Neural progenitor cell (in vitro differentiated cells): ENCODE data around the gene ATAD3B.
"Not testable (repeated sequence)": the region's sequence is repeated elsewhere in the genome, so short reads cannot be mapped to it uniquely, and the experiment has no call there.

Experiments used
- CTCF ChIP-seq: fragments of 200-600 bp; sonication (generic); IDR thresholded peaks from 2 replicates; pipeline ENCODE4 v1.5.1; 2017; ENCODE audit warnings: antibody characterized with exemption, mild to moderate bottlenecking
- EZH2 ChIP-seq: fragments of 200-600 bp; sonication (generic); IDR thresholded peaks from 2 replicates; pipeline ENCODE4 v1.6.1; 2017; ENCODE audit warnings: antibody characterized with exemption, mild to moderate bottlenecking, moderate library complexity

GRCh38 chr1:1481811-1482210 is 10.2 kb downstream of the ATAD3B start:
- not testable (repeated sequence) for TF ChIP-seq CTCF, EZH2
